SU-DHL-6 (cell line): Measurements from ENCODE around the gene COL6A3.

Experiments
- EZH2phosphoT487 ChIP-seq: fragments of 200-600 bp; sonication (generic), shearing (Covaris generic); conservative IDR thresholded peaks from 2 replicates; pipeline ENCODE4 v1.6.1; 2018; ENCODE audit warnings: mild to moderate bottlenecking, antibody characterized with exemption, low read length, moderate library complexity, mixed read lengths
- TF ChIP-seq, protein P1 (sequence below): fragments of 200-600 bp; sonication (generic); IDR thresholded peaks from one replicate; pipeline ENCODE4 v1.5.1; 2017; ENCODE audit warnings: antibody characterized with exemption, mild to moderate bottlenecking, low read length, moderate library complexity; ENCODE audit not compliant: insufficient read depth, poor library complexity, severe bottlenecking

DNA sequence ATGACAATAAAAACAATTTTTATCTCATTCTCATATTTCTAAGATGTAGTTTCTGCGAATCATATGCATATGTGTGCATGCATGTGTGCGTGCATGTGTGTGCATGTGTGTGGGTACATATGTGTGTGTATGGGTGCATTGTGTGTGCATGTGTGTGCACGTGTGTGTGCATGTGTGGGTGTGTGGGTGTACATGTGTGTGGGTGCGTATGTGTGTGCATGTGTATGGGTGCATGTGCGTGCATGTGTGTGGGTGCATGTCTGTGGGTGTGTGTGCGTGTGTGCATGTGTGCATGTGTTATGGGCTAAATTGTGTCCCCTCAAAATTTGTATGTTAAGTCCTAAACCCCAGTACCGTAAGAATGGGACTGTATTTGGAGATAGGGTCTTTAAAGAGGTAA lies 49.3 kb downstream of the COL6A3 start:
- TF ChIP-seq, protein P1, sequence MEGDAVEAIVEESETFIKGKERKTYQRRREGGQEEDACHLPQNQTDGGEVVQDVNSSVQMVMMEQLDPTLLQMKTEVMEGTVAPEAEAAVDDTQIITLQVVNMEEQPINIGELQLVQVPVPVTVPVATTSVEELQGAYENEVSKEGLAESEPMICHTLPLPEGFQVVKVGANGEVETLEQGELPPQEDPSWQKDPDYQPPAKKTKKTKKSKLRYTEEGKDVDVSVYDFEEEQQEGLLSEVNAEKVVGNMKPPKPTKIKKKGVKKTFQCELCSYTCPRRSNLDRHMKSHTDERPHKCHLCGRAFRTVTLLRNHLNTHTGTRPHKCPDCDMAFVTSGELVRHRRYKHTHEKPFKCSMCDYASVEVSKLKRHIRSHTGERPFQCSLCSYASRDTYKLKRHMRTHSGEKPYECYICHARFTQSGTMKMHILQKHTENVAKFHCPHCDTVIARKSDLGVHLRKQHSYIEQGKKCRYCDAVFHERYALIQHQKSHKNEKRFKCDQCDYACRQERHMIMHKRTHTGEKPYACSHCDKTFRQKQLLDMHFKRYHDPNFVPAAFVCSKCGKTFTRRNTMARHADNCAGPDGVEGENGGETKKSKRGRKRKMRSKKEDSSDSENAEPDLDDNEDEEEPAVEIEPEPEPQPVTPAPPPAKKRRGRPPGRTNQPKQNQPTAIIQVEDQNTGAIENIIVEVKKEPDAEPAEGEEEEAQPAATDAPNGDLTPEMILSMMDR = no peak
- TF ChIP-seq EZH2phosphoT487 = no peak
